Endodermal cell (in vitro differentiated cells): ENCODE measurements around the gene PARD3B. TPM values are rescaled to one million over a fixed set of nuclear protein-coding genes. Genes with fewer than 3 reads are reported as not detected.

Source experiments
- DNase-seq: peaks from one replicate; pipeline ENCODE4 v3.0.0-alpha.2; 2017
- H3K27ac ChIP-seq: 2 replicates; pipeline ENCODE4 v1.5.1; 2013; ENCODE audit warnings: mild to moderate bottlenecking, low read depth, low read length, moderate library complexity
- H3K27me3 ChIP-seq: 2 replicates; pipeline ENCODE4 v1.6.1; 2013; ENCODE audit warnings: mild to moderate bottlenecking, low read length, moderate library complexity; ENCODE audit not compliant: insufficient read depth, control insufficient read depth, poor library complexity, severe bottlenecking
- H3K36me3 ChIP-seq: 2 replicates; pipeline ENCODE4 v1.7.0; 2013; ENCODE audit warnings: mild to moderate bottlenecking, low read length, moderate library complexity; ENCODE audit not compliant: control insufficient read depth, insufficient read depth
- H3K4me1 ChIP-seq: one replicate; pipeline ENCODE4 v1.7.0; 2013; ENCODE audit warnings: low read length; ENCODE audit not compliant: control insufficient read depth, insufficient read depth
- H3K4me3 ChIP-seq: 2 replicates; pipeline ENCODE4 v1.5.1; 2013; ENCODE audit warnings: mild to moderate bottlenecking, low read length, moderate library complexity
- H3K9ac ChIP-seq: 2 replicates; pipeline ENCODE4 v1.6.1; 2013; ENCODE audit warnings: mild to moderate bottlenecking, low read length, moderate library complexity; ENCODE audit not compliant: poor library complexity, severe bottlenecking; ENCODE audit errors: extremely low read depth
- H3K9me3 ChIP-seq: 2 replicates; pipeline ENCODE4 v1.6.1; 2013; ENCODE audit warnings: mild to moderate bottlenecking, low read length, moderate library complexity; ENCODE audit not compliant: control insufficient read depth
- H3K27ac Mint-ChIP-seq: 2 replicates; pipeline ENCODE4 v1.8.0; 2020; ENCODE audit warnings: mixed read lengths
- H3K27me3 Mint-ChIP-seq: 2 replicates; pipeline ENCODE4 v1.8.0; 2021; ENCODE audit warnings: mild to moderate bottlenecking, mixed read lengths; ENCODE audit not compliant: insufficient read depth
- H3K36me3 Mint-ChIP-seq: 2 replicates; pipeline ENCODE4 v1.8.0; 2020; ENCODE audit warnings: low read depth, mixed read lengths
- H3K4me1 Mint-ChIP-seq: 2 replicates; pipeline ENCODE4 v1.8.0; 2020; ENCODE audit warnings: mixed read lengths
- H3K4me3 Mint-ChIP-seq: 2 replicates; pipeline ENCODE4 v1.8.0; 2020; ENCODE audit warnings: mild to moderate bottlenecking, moderate library complexity, mixed read lengths
- H3K9me3 Mint-ChIP-seq: 2 replicates; pipeline ENCODE4 v1.8.0; 2020; ENCODE audit warnings: mild to moderate bottlenecking, mixed read lengths
- WGBS, 2 experiments: methylation state at CpG; one replicate each; pipeline versions ENCODE4 v1.1.5 to v1.1.7; 2013; ENCODE audit warnings: missing lambda C conversion rate in 2 of 2, mixed read lengths in 1 of 2; ENCODE audit not compliant: insufficient coverage in 1 of 2, insufficient read length in 1 of 2; 5-methylcytosine and 5-hydroxymethylcytosine counted together
- total RNA-seq, 2 donors: library from RNA; stranded (reverse); fragmentation: NEBNext Ultra II Directional in 1 of 2; extraction: Animal tissue kit (Norgen Biotek cat#: 25700) in 1 of 2; gene quantifications; 2 replicates in 1 of 2; 3 replicates in 1 of 2; pipeline ENCODE4 v1.2.1, GENCODE V29; 2021
- TF ChIP-seq, protein P1 (sequence below): fragments of 200-600 bp; sonication (generic); conservative IDR thresholded peaks from 2 replicates; pipeline ENCODE4 v1.5.0; 2021; ENCODE audit warnings: antibody characterized with exemption, mild to moderate bottlenecking

Gene PARD3B
- total RNA-seq, 2 donors from 2014 or later, result 2.5 to 5.6 TPM

- Mint-ChIP-seq H3K27me3 (no peaks in the 10 kb centered on the region), H3K4me3 (no peak overlapping the region), H3K27ac (no peak overlapping the region), H3K4me1 (peaks cover 2% of the 10 kb centered on the region), H3K36me3 (no peaks in the 10 kb centered on the region), H3K9me3 (no peaks in the 10 kb centered on the region)
- Histone ChIP-seq H3K9me3 (no peaks in the 10 kb centered on the region), H3K27me3 (no peaks in the 10 kb centered on the region), H3K4me3 (no peak overlapping the region), H3K36me3 (no peaks in the 10 kb centered on the region), H3K4me1 (no peaks in the 10 kb centered on the region), H3K27ac (no peak overlapping the region), H3K9ac (no peak overlapping the region)
- DNase-seq, result no peak
- TF ChIP-seq, protein P1, sequence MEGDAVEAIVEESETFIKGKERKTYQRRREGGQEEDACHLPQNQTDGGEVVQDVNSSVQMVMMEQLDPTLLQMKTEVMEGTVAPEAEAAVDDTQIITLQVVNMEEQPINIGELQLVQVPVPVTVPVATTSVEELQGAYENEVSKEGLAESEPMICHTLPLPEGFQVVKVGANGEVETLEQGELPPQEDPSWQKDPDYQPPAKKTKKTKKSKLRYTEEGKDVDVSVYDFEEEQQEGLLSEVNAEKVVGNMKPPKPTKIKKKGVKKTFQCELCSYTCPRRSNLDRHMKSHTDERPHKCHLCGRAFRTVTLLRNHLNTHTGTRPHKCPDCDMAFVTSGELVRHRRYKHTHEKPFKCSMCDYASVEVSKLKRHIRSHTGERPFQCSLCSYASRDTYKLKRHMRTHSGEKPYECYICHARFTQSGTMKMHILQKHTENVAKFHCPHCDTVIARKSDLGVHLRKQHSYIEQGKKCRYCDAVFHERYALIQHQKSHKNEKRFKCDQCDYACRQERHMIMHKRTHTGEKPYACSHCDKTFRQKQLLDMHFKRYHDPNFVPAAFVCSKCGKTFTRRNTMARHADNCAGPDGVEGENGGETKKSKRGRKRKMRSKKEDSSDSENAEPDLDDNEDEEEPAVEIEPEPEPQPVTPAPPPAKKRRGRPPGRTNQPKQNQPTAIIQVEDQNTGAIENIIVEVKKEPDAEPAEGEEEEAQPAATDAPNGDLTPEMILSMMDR, result no peak
- 93 to 100% methylated on average over 1 of the region's 1 CpG for WGBS, 2 experiments
These were observed 225.5 kb downstream of the PARD3B start for GRCh38 chr2:204770735-204771134.

DNA sequence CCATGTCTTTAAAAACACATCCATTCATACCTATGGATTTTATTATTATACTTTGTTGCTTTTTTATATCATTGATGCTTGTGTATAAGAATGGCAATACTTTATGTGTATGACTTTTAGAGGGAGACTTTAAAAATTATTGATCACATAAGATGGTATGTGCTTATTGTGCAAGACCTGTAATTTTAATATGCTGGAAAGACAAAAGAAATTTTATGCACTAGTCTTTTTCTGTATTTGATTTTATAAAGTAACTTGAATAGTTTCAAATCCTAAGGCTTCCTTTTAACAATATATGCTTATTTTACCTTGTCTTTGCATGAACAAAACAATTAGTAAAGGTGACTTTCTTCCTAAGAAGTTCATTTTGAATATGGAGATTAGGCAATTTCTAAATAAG, 226.4 kb downstream of the PARD3B start:
- Mint-ChIP-seq H3K4me1 (peaks cover 2% of the 10 kb centered on the region), H3K4me3 (no peak overlapping the region)

GRCh38 chr2:204772546-204772945, 227.3 kb downstream of the PARD3B start:
- WGBS, 2 experiments, result 83% methylated on average over 1 of the region's 1 CpG; no CpG with 5 or more reads in 1 of the 2 experiments
- Histone ChIP-seq H3K27ac (no peak overlapping the region), H3K4me1 (no peaks in the 10 kb centered on the region), H3K27me3 (no peaks in the 10 kb centered on the region), H3K9ac (no peak overlapping the region), H3K4me3 (no peak overlapping the region), H3K36me3 (no peaks in the 10 kb centered on the region), H3K9me3 (no peaks in the 10 kb centered on the region)
- peaks cover 2% of the 10 kb centered on the region for H3K4me1 Mint-ChIP-seq
- H3K4me3 Mint-ChIP-seq, result no peak overlapping the region
- DNase-seq, result no peak
- H3K27ac Mint-ChIP-seq, result no peak overlapping the region
- no peaks in the 10 kb centered on the region for H3K36me3 Mint-ChIP-seq
- TF ChIP-seq, protein P1, result no peak
- H3K9me3 Mint-ChIP-seq, result no peaks in the 10 kb centered on the region
- H3K27me3 Mint-ChIP-seq, result no peaks in the 10 kb centered on the region

More for the DNA sequence above, 226.4 kb downstream of the PARD3B start:
- H3K4me3 ChIP-seq, result no peak overlapping the region
- H3K36me3 ChIP-seq, result no peaks in the 10 kb centered on the region
- H3K9ac ChIP-seq, result no peak overlapping the region
- H3K27me3 ChIP-seq, result no peaks in the 10 kb centered on the region
- Mint-ChIP-seq H3K27ac (no peak overlapping the region), H3K36me3 (no peaks in the 10 kb centered on the region), H3K9me3 (no peaks in the 10 kb centered on the region), H3K27me3 (no peaks in the 10 kb centered on the region)
- no peaks in the 10 kb centered on the region for H3K4me1 ChIP-seq
- TF ChIP-seq, protein P1, result no peak
- H3K9me3 ChIP-seq, result no peaks in the 10 kb centered on the region
- DNase-seq, result no peak
- H3K27ac ChIP-seq, result no peak overlapping the region
